Neuronal stem cell (in vitro differentiated cells): ENCODE results near the gene SUMF2.
"Not testable (repeated sequence)": the region's sequence is repeated elsewhere in the genome, so short reads cannot be mapped to it uniquely, and the experiment has no call there.

ENCODE experiments used
- DNase-seq: peaks from one replicate; pipeline ENCODE4 v3.0.0-alpha.2; 2013; ENCODE audit warnings: low spot score
- H2AFZ ChIP-seq: one replicate; pipeline ENCODE4 v1.6.1; 2013; ENCODE audit warnings: mild to moderate bottlenecking, low read length, inconsistent platforms
- H2AK5ac ChIP-seq: 2 replicates; pipeline ENCODE4 v1.6.1; 2013; ENCODE audit warnings: low read depth, mild to moderate bottlenecking, inconsistent platforms, low read length, moderate library complexity, mixed read lengths
- H2BK120ac ChIP-seq: 2 replicates; pipeline ENCODE4 v1.6.1; 2013; ENCODE audit warnings: low read depth, mild to moderate bottlenecking, inconsistent platforms, low read length, moderate library complexity, mixed read lengths
- H2BK12ac ChIP-seq: one replicate; pipeline ENCODE4 v1.6.1; 2013; ENCODE audit warnings: low read length, inconsistent platforms
- H2BK15ac ChIP-seq: 2 replicates; pipeline ENCODE4 v1.6.1; 2013; ENCODE audit warnings: mild to moderate bottlenecking, low read length, inconsistent platforms, mixed read lengths
- H2BK5ac ChIP-seq: one replicate; pipeline ENCODE4 v1.6.1; 2013; ENCODE audit warnings: inconsistent platforms, mild to moderate bottlenecking, low read length, moderate library complexity
- H3K14ac ChIP-seq: one replicate; pipeline ENCODE4 v1.6.1; 2013; ENCODE audit warnings: low read length, inconsistent platforms
- H3K18ac ChIP-seq: 2 replicates; pipeline ENCODE4 v1.6.1; 2013; ENCODE audit warnings: low read length, inconsistent platforms
- H3K23ac ChIP-seq: 2 replicates; pipeline ENCODE4 v1.6.1; 2013; ENCODE audit warnings: low read depth, mild to moderate bottlenecking, mixed read lengths, low read length, inconsistent platforms; ENCODE audit not compliant: poor library complexity
- H3K27ac ChIP-seq: replicated peaks from 3 replicates; pipeline ENCODE4 v1.5.1; 2013; ENCODE audit warnings: low read length, inconsistent platforms
- H3K27me3 ChIP-seq, 3 experiments: 2 replicates each; pipeline ENCODE4 v1.6.1; 2013; ENCODE audit warnings: low read length in 3 of 3, mild to moderate bottlenecking in 2 of 3, inconsistent platforms in 1 of 3, low read depth in 1 of 3, mixed read lengths in 1 of 3, moderate library complexity in 1 of 3; ENCODE audit not compliant: control insufficient read depth in 3 of 3, insufficient read depth in 3 of 3
- H3K36me3 ChIP-seq, 2 donors: replicated peaks in 1 of 2; 2 replicates each; pipeline ENCODE4 v1.6.1; 2013; ENCODE audit warnings: low read length in 2 of 2; ENCODE audit not compliant: control insufficient read depth in 2 of 2, insufficient read depth in 2 of 2
- H3K4ac ChIP-seq: 2 replicates; pipeline ENCODE4 v1.6.1; 2013; ENCODE audit warnings: inconsistent platforms, mild to moderate bottlenecking, low read length, moderate library complexity
- H3K4me1 ChIP-seq, 2 donors: 1 replicate in 1 of 2; 2 replicates in 1 of 2; pipeline ENCODE4 v1.6.1; 2013; ENCODE audit warnings: low read length in 2 of 2, low read depth in 1 of 2; ENCODE audit not compliant: control insufficient read depth in 2 of 2, insufficient read depth in 1 of 2
- H3K4me2 ChIP-seq: one replicate; pipeline ENCODE4 v1.6.1; 2013; ENCODE audit warnings: mild to moderate bottlenecking, low read length, inconsistent platforms; ENCODE audit not compliant: insufficient read depth, poor library complexity, severe bottlenecking
- H3K4me3 ChIP-seq, 2 donors: 2 replicates each; pipeline ENCODE4 v1.5.1; 2013; ENCODE audit warnings: low read length in 2 of 2, mild to moderate bottlenecking in 2 of 2, inconsistent platforms in 1 of 2, moderate library complexity in 1 of 2
- H3K79me1 ChIP-seq: one replicate; pipeline ENCODE4 v1.6.1; 2013; ENCODE audit warnings: low read depth, mild to moderate bottlenecking, inconsistent platforms, low read length, moderate library complexity
- H3K9ac ChIP-seq: one replicate; pipeline ENCODE4 v1.6.1; 2013; ENCODE audit warnings: mild to moderate bottlenecking, low read depth, low read length, inconsistent platforms; ENCODE audit not compliant: poor library complexity
- H3K9me3 ChIP-seq, 2 donors: replicated peaks in 1 of 2; 2 replicates each; pipeline versions ENCODE3 to v1.6.1; 2013; ENCODE audit warnings: low read length in 2 of 2, mild to moderate bottlenecking in 2 of 2, inconsistent platforms in 1 of 2, low read depth in 1 of 2, mixed read lengths in 1 of 2, moderate library complexity in 1 of 2; ENCODE audit not compliant: control insufficient read depth in 2 of 2, insufficient read depth in 1 of 2
- H4K8ac ChIP-seq: one replicate; pipeline ENCODE4 v1.6.1; 2013; ENCODE audit warnings: low read depth, mild to moderate bottlenecking, inconsistent platforms, low read length, moderate library complexity
- H4K91ac ChIP-seq: one replicate; pipeline ENCODE4 v1.6.1; 2013; ENCODE audit warnings: low read length, low read depth, mild to moderate bottlenecking, inconsistent platforms; ENCODE audit not compliant: poor library complexity
- WGBS, 2 donors: extraction: QIAGEN DNeasy Blood & Tissue Kit; methylation state at CpG; one replicate each; pipeline ENCODE4 v1.1.7; 2013; ENCODE audit warnings: missing lambda C conversion rate in 2 of 2, mixed read lengths in 1 of 2; ENCODE audit not compliant: insufficient read length in 2 of 2, insufficient replicate concordance in 1 of 2; ENCODE audit errors: extremely low coverage in 2 of 2; 5-methylcytosine and 5-hydroxymethylcytosine counted together

SUMF2 gene

GRCh38 chr7:56091591-56091990, 27.5 kb downstream of the SUMF2 start:
- H3K4me1 ChIP-seq, result no peaks in the 10 kb centered on the region
- H2BK120ac ChIP-seq, result no peak overlapping the region
- H3K14ac ChIP-seq, result no peak overlapping the region
- DNase-seq, result no peak
- H3K4ac ChIP-seq, result no peak overlapping the region
- H3K27ac ChIP-seq, result no peak overlapping the region
- H3K36me3 ChIP-seq, result peaks cover 4 to 7% of the 10 kb centered on the region in 2 donors
- no peaks in the 10 kb centered on the region for H3K27me3 ChIP-seq
- no peak overlapping the region for H2AFZ ChIP-seq
- H3K23ac ChIP-seq, result no peak overlapping the region
- H2BK12ac ChIP-seq, result no peak overlapping the region
- H3K9ac ChIP-seq, result no peak overlapping the region
- H2BK15ac ChIP-seq, result no peak overlapping the region
- no peak overlapping the region for H3K4me2 ChIP-seq
- H3K79me1 ChIP-seq, result no peaks in the 10 kb centered on the region
- H2BK5ac ChIP-seq, result no peak overlapping the region
- no peak overlapping the region for H4K91ac ChIP-seq
- H2AK5ac ChIP-seq, result no peak overlapping the region
- H3K9me3 ChIP-seq, result no peaks in the 10 kb centered on the region
- no CpG with 5 or more reads among the region's 3 CpGs for WGBS, 2 donors
- no peak overlapping the region for H4K8ac ChIP-seq
- H3K4me3 ChIP-seq, result no peak overlapping the region
- H3K18ac ChIP-seq, result no peak overlapping the region

GRCh38 chr7:56092388-56092787, 28.3 kb downstream of the SUMF2 start:
- H2BK15ac ChIP-seq, H2BK5ac ChIP-seq, H3K4me3 ChIP-seq, H2BK120ac ChIP-seq, DNase-seq, H2AK5ac ChIP-seq, H3K9me3 ChIP-seq, H3K4me2 ChIP-seq, H2BK12ac ChIP-seq, H4K91ac ChIP-seq, H3K23ac ChIP-seq, H4K8ac ChIP-seq, H3K4me1 ChIP-seq, H3K79me1 ChIP-seq, H3K18ac ChIP-seq, H3K27ac ChIP-seq, H3K36me3 ChIP-seq, H3K4ac ChIP-seq, H3K9ac ChIP-seq, H3K14ac ChIP-seq, H2AFZ ChIP-seq, H3K27me3 ChIP-seq: not testable (repeated sequence)
- no CpG with 5 or more reads among the region's 6 CpGs for WGBS, 2 donors

- DNase-seq, result no peak
- H3K27me3 ChIP-seq, result no peaks in the 10 kb centered on the region
- no peak within 1 kb of the TSS for H4K91ac ChIP-seq
- no peak within 1 kb of the TSS for H3K4me3 ChIP-seq
- no peak within 1 kb of the TSS for H4K8ac ChIP-seq
- no peak within 1 kb of the TSS for H2BK120ac ChIP-seq
- no peak within 1 kb of the TSS for H3K23ac ChIP-seq
- H2AK5ac ChIP-seq, result no peak within 1 kb of the TSS
- no peak within 1 kb of the TSS for H3K4me2 ChIP-seq
- H3K27ac ChIP-seq, result no peak within 1 kb of the TSS
- peak within 1 kb of the TSS; percentile 56 for H3K14ac ChIP-seq
- no peaks in the 10 kb centered on the region for H3K9me3 ChIP-seq
- no peak within 1 kb of the TSS for H3K9ac ChIP-seq
- H2BK5ac ChIP-seq, result no peak within 1 kb of the TSS
- H3K4ac ChIP-seq, result no peak within 1 kb of the TSS
- no peak within 1 kb of the TSS for H2BK15ac ChIP-seq
- no CpG with 5 or more reads among the region's 19 CpGs for WGBS, 2 donors
- peak within 1 kb of the TSS; percentile 57 for H3K18ac ChIP-seq
- peaks cover 0 to 2% of the 10 kb centered on the region in 2 donors for H3K36me3 ChIP-seq
- no peaks in the 10 kb centered on the region for H3K79me1 ChIP-seq
- no peaks in the 10 kb centered on the region for H3K4me1 ChIP-seq
- H2BK12ac ChIP-seq, result no peak within 1 kb of the TSS
- H2AFZ ChIP-seq, result no peak within 1 kb of the TSS
These were observed 28.9 kb downstream of the SUMF2 start, which contains the start of gene PHKG1 for GRCh38 chr7:56092789-56093531. Gene PHKG1, minus strand, starts transcription at chr7:56092952. Its CDS starts 4,011 bp downstream, at chr7:56088941.

GRCh38 chr7:56097700-56098099, 33.6 kb downstream of the SUMF2 start:
- Histone ChIP-seq H2BK5ac (no peak overlapping the region), H2AFZ (no peak overlapping the region), H4K91ac (no peak overlapping the region), H3K4me3 (no peak overlapping the region), H2BK12ac (no peak overlapping the region), H2BK15ac (no peak overlapping the region), H3K14ac (no peak overlapping the region), H3K79me1 (no peaks in the 10 kb centered on the region), H3K27ac (no peak overlapping the region), H3K4me1 (no peaks in the 10 kb centered on the region), H3K36me3 (no peaks in the 10 kb centered on the region), H2BK120ac (no peak overlapping the region), H3K4me2 (no peak overlapping the region), H3K9ac (no peak overlapping the region), H3K4ac (no peak overlapping the region), H3K18ac (no peak overlapping the region), H3K23ac (no peak overlapping the region), H4K8ac (no peak overlapping the region), H2AK5ac (no peak overlapping the region), H3K9me3 (no peaks in the 10 kb centered on the region), H3K27me3 (no peaks in the 10 kb centered on the region)
- DNase-seq, result no peak
- no CpG with 5 or more reads among the region's 5 CpGs for WGBS, 2 donors
